Measurements from ENCODE around the gene CBX4.
A peak's percentile ranks its signal among the peaks of the same experiment; 100 is the strongest.

Gene CBX4

DNA sequence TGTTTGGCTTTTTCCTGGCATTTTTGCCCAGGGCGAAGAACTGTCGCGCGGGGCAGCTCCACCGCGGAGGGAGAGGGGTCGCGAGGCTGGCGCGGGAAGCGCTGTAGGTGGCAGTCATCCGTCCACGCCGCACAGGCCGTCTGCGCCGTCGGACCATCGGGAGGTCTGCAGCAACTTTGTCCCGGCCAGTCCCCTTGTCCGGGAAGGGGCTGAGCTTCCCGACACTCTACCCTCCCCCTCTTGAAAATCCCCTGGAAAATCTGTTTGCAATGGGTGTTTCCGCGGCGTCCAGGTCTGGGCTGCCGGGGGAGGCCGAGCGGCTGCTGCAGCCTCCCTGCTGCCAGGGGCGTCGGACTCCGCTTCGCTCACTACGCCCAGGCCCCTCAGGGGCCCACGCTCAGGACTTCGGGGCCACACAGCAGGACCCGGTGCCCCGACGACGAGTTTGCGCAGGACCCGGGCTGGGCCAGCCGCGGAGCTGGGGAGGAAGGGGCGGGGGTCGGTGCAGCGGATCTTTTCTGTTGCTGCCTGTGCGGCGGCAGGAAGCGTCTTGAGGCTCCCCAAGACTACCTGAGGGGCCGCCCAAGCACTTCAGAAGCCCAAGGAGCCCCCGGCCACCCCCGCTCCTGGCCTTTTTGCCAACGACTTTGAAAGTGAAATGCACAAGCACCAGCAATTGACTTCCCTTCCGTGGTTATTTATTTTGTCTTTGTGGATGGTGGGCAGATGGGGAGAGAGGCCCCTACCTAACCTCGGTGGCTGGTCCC, 2.3 kb upstream of the CBX4 start:
- no peak for DNase-seq (ENCODE audit: low spot score)

DNA sequence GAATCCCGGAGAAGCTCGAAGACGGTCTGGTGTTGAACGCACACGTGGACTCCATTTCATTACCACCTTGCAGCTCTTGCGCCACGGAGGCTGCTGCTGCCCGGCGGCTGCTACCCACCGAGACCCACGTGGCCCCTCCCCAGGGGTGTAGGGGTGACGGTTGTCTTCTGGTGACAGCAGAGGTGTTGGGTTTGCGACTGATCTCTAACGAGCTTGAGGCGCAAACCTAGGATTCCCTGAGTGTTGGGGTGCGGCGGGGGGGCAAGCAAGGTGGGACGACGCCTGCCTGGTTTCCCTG, 1.7 kb upstream of the CBX4 start:
- no peak for DNase-seq (ENCODE audit: low spot score)

GRCh38 chr17:79840269-79840988, 1.2 kb upstream of the CBX4 start:
- DNase-seq (ENCODE audit: low spot score), result peak; percentile 67

DNA sequence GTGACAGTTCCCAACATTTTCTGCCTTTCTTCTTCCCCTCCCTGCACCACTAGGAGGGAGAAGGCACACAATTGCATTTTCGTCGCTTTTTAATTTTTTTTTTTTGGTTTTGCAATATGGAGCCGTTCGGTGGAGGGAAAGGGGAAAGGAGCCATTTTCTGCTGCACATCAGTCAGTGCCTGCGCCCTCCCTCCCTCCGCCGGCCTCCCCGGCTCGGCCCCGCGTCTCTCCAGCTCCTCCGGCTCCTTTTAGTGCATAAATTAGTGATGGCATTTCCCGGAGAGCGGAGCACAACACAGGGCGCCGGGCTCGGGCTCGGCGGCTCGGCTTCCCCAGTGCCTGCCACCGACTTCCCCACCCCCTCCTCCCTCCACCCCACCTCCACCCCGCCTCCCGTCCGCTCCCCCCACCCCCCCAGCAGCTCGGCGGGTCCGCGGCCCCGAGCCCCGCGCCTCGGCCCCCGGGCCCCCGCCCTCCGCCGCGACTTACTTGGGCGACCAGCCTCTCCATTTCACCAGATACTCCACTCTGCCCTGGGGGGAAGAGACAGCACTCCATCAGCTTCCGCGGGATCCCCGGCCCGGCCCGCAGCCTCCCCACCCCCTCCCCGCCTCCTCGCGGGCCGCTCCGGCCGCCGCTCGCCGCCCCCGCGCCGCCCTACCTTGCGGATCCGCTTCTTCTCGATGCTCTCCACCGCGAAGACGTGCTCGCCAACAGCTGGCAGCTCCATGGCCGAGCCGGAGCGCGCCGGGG, 542 bp downstream of the CBX4 start:
- peak; percentile 80 for DNase-seq (ENCODE audit: low spot score)

GRCh38 chr17:79837888-79838521, 1.2 kb downstream of the CBX4 start:
- DNase-seq (ENCODE audit: low spot score), result no peak

DNA sequence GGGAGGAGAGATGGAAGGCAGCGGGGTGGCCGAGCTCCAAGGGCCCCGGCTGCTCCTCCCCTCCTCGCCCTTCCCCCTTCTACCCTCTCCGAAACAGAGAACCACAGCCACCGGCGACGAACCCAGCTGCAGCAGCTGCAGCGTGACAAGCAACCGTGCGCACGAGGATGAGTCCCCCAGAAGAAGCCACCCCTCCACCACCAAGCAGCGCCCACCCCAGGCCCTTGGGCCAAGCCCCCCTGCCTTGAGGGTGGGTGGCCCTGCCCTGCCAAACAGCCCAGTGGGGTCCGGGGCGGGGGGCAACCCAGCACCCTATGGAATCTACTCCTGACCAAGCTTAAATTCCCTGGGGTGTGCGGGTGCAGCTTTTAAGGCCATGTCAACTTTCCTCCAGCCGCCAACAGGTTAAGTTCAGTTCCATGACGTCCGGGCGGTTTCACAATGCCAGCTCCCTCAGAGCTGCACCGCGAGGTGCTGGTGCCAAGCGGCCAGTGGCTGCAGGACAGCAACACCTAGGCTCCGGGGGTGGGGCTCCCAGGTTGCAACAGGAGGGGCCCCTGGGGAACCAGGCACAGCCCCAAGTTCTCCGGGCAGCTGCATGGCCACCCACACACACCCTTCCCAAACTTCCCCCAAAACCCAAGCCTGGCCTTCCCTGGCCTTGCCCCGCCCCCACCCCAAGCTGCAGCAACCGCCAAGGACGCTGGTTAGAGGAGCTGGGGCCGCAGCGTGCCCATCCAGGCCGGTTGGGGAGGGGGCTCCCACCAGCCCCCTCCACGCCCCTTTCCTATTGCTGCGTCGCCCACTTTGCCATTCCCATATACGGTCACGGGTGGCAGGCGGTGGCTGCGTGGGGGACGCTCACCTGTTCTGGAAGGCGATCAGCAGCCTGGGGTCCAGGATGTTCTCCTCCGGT, 2.0 kb downstream of the CBX4 start:
- peak; percentile 67 for DNase-seq (ENCODE audit: low spot score)

GRCh38 chr17:79836510-79836971, 2.7 kb downstream of the CBX4 start:
- no peak for DNase-seq (ENCODE audit: low spot score)

GRCh38 chr17:79835953-79836509, 3.2 kb downstream of the CBX4 start:
- DNase-seq (ENCODE audit: low spot score), result no peak

GRCh38 chr17:79835470-79835899, 3.8 kb downstream of the CBX4 start:
- DNase-seq (ENCODE audit: low spot score), result no peak

DNA sequence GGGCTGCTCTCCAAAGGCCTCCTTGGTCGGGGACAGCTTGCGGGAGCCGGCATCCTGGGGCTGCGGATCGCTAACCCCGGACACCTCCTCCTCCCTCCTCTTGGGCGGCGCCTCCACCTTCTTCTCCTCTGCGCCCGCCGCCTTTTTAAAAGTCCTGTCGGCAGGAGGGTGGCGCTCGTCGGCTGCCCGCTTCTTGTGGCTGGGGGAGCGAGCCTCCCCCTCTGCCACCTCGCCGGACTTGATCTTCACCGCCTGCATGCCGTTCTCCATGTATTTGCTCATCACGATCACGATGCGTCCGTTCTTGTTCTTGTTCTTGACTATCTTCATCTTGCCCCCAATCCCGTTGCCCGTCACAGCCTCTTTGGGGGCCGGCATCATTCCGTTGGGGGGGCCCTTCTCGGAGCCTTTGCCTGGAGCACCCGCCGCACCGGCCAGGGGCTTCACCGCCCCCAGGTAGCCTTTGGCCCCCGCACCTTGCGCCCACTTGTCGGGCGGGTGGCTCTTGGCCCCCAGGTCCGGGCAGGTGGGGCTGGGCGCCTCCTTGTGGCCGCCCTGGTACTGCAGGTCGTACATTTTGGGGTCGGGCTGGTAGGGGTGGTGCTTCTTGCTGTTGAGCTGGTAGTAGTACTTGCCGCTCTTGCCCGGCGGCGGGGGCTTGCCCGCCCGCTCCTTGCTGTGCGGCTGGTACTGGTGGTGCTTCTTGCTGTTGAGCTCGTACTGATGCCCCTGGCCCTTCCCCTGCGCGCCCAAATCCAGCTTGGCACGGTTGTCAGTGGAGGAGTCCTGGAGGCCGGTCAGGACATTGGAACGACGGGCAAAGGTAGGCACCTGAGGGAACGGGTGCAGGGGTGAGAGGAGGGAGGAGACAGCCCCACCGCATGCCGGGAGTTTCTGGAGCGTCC, 4.4 kb downstream of the CBX4 start:
- DNase-seq (ENCODE audit: low spot score), result no peak

- DNase-seq (ENCODE audit: low spot score), result no peak
Observed at GRCh38 chr17:79833744-79834564, 5.3 kb downstream of the CBX4 start.

GRCh38 chr17:79833110-79833450, 6.2 kb downstream of the CBX4 start:
- no peak for DNase-seq (ENCODE audit: low spot score)

- DNase-seq (ENCODE audit: low spot score), result no peak
Observed at GRCh38 chr17:79832218-79833109, 6.8 kb downstream of the CBX4 start.

GRCh38 chr17:79831265-79832217, 7.7 kb downstream of the CBX4 start:
- no peak for DNase-seq (ENCODE audit: low spot score)

DNA sequence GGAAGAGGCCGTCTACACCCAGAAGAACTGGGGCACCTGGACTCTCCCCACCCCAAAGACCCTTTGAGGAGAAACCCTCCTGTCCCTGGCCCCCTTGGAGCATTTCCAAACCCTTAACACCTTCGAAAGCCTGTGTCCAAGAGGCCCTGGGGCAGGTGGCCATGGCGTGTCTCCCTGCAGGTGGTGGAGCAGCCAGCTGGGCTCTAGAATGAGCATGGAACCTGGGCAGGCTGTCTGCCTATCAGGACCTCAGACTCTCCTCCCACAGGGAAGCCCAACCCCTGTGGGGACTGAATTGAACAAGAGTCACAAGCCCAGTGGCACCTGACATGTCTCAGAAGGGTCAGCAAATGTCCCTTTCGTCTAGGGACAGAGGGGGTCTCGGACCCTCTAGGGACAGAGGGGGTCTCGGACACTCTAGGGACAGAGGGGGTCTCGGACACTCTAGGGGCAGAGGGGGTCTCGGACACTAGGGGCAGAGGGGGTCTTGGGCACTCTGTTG, 8.4 kb downstream of the CBX4 start:
- no peak for DNase-seq (ENCODE audit: low spot score)

DNA sequence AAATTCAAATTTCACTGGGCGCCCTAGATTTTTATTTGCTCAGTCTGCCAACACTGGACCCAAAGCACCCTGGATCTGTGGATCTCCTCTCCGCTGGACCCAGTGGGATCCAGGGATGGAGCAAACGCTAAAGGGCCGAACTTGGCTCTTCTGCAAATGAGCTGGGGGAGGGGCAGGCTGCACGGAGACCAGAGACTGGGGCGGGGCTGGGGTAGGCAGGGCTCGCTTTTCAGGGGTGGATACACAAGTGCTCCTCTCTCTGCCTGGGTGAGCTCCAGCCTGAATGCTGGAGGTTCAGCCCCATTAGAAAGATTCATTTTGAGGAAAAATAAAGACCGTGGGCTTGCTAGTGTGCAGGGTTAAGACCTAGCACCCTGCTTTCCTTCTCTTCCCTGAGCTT, 8.9 kb downstream of the CBX4 start:
- no peak for DNase-seq (ENCODE audit: low spot score)

DNA sequence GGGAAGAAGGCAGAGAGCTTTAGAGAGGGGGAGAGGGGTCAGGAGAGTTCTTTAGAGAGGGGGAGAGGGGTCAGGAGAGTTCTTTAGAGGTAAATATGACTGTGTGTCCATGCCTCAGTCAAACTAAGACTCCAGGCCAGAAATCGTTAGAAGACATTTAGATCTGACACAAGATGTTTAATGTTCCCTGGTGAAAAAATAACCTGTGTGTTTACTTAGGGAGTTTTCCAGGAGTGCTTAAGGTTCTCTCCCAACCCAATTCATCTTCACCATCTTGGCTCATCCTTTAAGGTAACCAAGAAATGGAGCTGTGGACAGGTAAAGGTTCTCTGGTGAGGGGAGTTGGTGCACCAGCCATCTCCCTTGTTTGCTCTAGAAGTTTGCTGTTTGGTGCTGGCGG, 9.8 kb downstream of the CBX4 start:
- DNase-seq (ENCODE audit: low spot score), result no peak

Data from GM03348 (cell line).